A673 (cell line): ENCODE measurements around the gene LRRC4. TPM values are rescaled to one million over a fixed set of nuclear protein-coding genes. Genes with fewer than 3 reads are reported as not detected.

Experiments used
- BruUV-seq: library from RNA; stranded (reverse); fragments of 400-500 nt; replicated peaks from 2 replicates; lab custom pipeline; 2021; lab: Mats Ljungman, UMichigan
- CTCF ChIA-PET: fragments of 300-600 bp; sonication (Branson Sonifier 250); formaldehyde crosslinking; loops from one replicate; lab custom pipeline; 2022; ENCODE audit warnings: antibody characterized with exemption; lab: Charles Lee
- POLR2A ChIA-PET: fragments of 300-600 bp; sonication (Branson Sonifier 250); formaldehyde crosslinking; loops from one replicate; lab custom pipeline; 2022; ENCODE audit warnings: antibody characterized with exemption; ENCODE audit not compliant: low non-redundant PET; lab: Charles Lee
- DNase-seq: peaks from one replicate; pipeline ENCODE4 v3.0.0-alpha.2; 2015; ENCODE audit warnings: low spot score
- H3K27ac ChIP-seq: fragments of 200-600 bp; sonication (generic); 2 replicates; pipeline ENCODE4 v1.5.1; 2016; ENCODE audit warnings: mixed run types, low read depth, mild to moderate bottlenecking, mixed read lengths, antibody characterized with exemption, low read length; ENCODE audit not compliant: poor library complexity, severe bottlenecking
- H3K27me3 ChIP-seq: fragments of 200-600 bp; sonication (generic); replicated peaks from 2 replicates; pipeline ENCODE4 v1.6.1; 2017; ENCODE audit warnings: mixed run types, low read depth, mild to moderate bottlenecking, mixed read lengths, antibody characterized with exemption, low read length; ENCODE audit not compliant: insufficient read depth, poor library complexity
- H3K36me3 ChIP-seq: fragments of 200-600 bp; sonication (generic); 2 replicates; pipeline ENCODE4 v1.6.1; 2016; ENCODE audit warnings: mixed run types, mild to moderate bottlenecking, mixed read lengths, antibody characterized with exemption, low read length; ENCODE audit not compliant: insufficient read depth, poor library complexity, severe bottlenecking
- H3K4me1 ChIP-seq: fragments of 200-600 bp; sonication (generic); 2 replicates; pipeline ENCODE4 v1.6.1; 2017; ENCODE audit warnings: mixed run types, mild to moderate bottlenecking, mixed read lengths, antibody characterized with exemption, low read length; ENCODE audit not compliant: insufficient read depth, poor library complexity, severe bottlenecking
- H3K4me3 ChIP-seq: fragments of 200-600 bp; sonication (generic); 2 replicates; pipeline ENCODE4 v1.5.1; 2016; ENCODE audit warnings: low read depth, mixed run types, mild to moderate bottlenecking, mixed read lengths, low read length; ENCODE audit not compliant: poor library complexity, severe bottlenecking
- H3K9me3 ChIP-seq: fragments of 200-600 bp; sonication (generic); 2 replicates; pipeline ENCODE4 v1.6.1; 2016; ENCODE audit warnings: mixed run types, low read depth, mild to moderate bottlenecking, mixed read lengths, antibody characterized with exemption, low read length; ENCODE audit not compliant: poor library complexity, severe bottlenecking
- CTCF ChIP-seq: fragments of 300-800, 200-600 bp; sonication (generic); conservative IDR thresholded peaks from 2 replicates; pipeline ENCODE4 v1.5.1; 2017; ENCODE audit warnings: low read depth, mild to moderate bottlenecking, antibody characterized with exemption, low read length, moderate library complexity, mixed read lengths
- EZH2 ChIP-seq: fragments of 200-600 bp; sonication (generic); IDR thresholded peaks from 2 replicates; pipeline ENCODE4 v1.6.1; 2017; ENCODE audit warnings: borderline replicate concordance, low read depth, mild to moderate bottlenecking, mixed read lengths, antibody characterized with exemption, low read length; ENCODE audit not compliant: poor library complexity, severe bottlenecking
- intact Hi-C: fragments of 100-400 bp; cut with micrococcal nuclease; formaldehyde crosslinking; loops from one replicate; pipeline ENCODE4 v1.10.0; 2022; ENCODE audit not compliant: unreplicated experiment
- total RNA-seq: library from RNA; stranded (reverse); gene quantifications from 2 replicates; pipeline ENCODE4 v1.2.3, GENCODE V29; 2021

LRRC4 gene
- total RNA-seq, 1 experiment from 2014 or later, result 16.1 TPM

GRCh38 chr7:127983804-127984332 is 47.4 kb downstream of the LRRC4 start:
- BruUV-seq, result no TSS peak
- TF ChIP-seq CTCF (no peak), EZH2 (no peak)
- ChIA-PET POLR2A (no interaction called here), CTCF (no interaction called here)
- no peak overlapping the region for H3K27ac ChIP-seq
- intact Hi-C loops, result no loop called here
- DNase-seq, result no peak
- H3K27me3 ChIP-seq, result no peaks in the 10 kb centered on the region
- H3K36me3 ChIP-seq, result no peaks in the 10 kb centered on the region
- H3K4me1 ChIP-seq, result no peaks in the 10 kb centered on the region
- peaks cover 4% of the 10 kb centered on the region for H3K9me3 ChIP-seq
- no peak overlapping the region for H3K4me3 ChIP-seq

- POLR2A ChIA-PET, result no interaction called here
Observed at GRCh38 chr7:127981965-127982364, 49.3 kb downstream of the LRRC4 start.

GRCh38 chr7:127980901-127981300 is 50.3 kb downstream of the LRRC4 start:
- Histone ChIP-seq H3K27me3 (no peaks in the 10 kb centered on the region), H3K36me3 (no peaks in the 10 kb centered on the region), H3K9me3 (peaks cover 5% of the 10 kb centered on the region), H3K4me1 (no peaks in the 10 kb centered on the region), H3K27ac (no peak overlapping the region), H3K4me3 (no peak overlapping the region)
- no TSS peak for BruUV-seq
- intact Hi-C loops, result no loop called here
- POLR2A ChIA-PET, result no interaction called here
- CTCF ChIA-PET, result no interaction called here
- TF ChIP-seq CTCF (no peak), EZH2 (no peak)
- no peak for DNase-seq

More at GRCh38 chr7:127981965-127982364, 49.3 kb downstream of the LRRC4 start:
- intact Hi-C loops, result no loop called here
- CTCF ChIA-PET, result no interaction called here
- no peaks in the 10 kb centered on the region for H3K27me3 ChIP-seq
- H3K4me3 ChIP-seq, result no peak overlapping the region
- H3K9me3 ChIP-seq, result peaks cover 5% of the 10 kb centered on the region
- no peaks in the 10 kb centered on the region for H3K36me3 ChIP-seq
- BruUV-seq, result no TSS peak
- no peak for TF ChIP-seq CTCF
- no peak for TF ChIP-seq EZH2
- H3K4me1 ChIP-seq, result no peaks in the 10 kb centered on the region
- H3K27ac ChIP-seq, result no peak overlapping the region
- no peak for DNase-seq
